Gastroesophageal sphincter (tissue), 4 donors: ENCODE data around the gene SHISA9. TPM values are rescaled to one million over a fixed set of nuclear protein-coding genes. Genes with fewer than 3 reads are reported as not detected.

Experiments
- ATAC-seq: fragments of 150-250 bp; one replicate; pipeline ENCODE4 v1.9.1; 2016; ENCODE audit warnings: mild to moderate bottlenecking, moderate library complexity
- H3K27ac ChIP-seq, 4 donors: fragments of 200-600 bp; sonication (generic) in 3 of 4; 1 replicate in 3 of 4; 2 replicates in 1 of 4; pipeline ENCODE4 v1.5.1; 2016 to 2019
- H3K27me3 ChIP-seq: fragments of 200-600 bp; sonication (generic); one replicate; pipeline ENCODE4 v1.5.1; 2019
- H3K36me3 ChIP-seq, 2 donors: fragments of 200-600 bp; sonication (generic); one replicate each; pipeline ENCODE4 v1.5.1; 2019; ENCODE audit warnings: control low read depth in 1 of 2
- H3K4me1 ChIP-seq, 3 donors: fragments of 200-600 bp; sonication (generic); 1 replicate in 2 of 3; 2 replicates in 1 of 3; pipeline ENCODE4 v1.5.1; 2016 to 2019; ENCODE audit warnings: control low read depth in 2 of 3
- H3K4me3 ChIP-seq, 2 donors: fragments of 200-600 bp; sonication (generic); one replicate each; pipeline ENCODE4 v1.5.1; 2019; ENCODE audit warnings: mild to moderate bottlenecking in 1 of 2, moderate library complexity in 1 of 2
- H3K9me3 ChIP-seq, 3 donors: fragments of 200-600 bp; sonication (generic); one replicate each; pipeline ENCODE4 v1.5.1; 2017 to 2019; ENCODE audit warnings: control low read depth in 2 of 3
- EP300 ChIP-seq: sonication (generic); formaldehyde crosslinking; IDR thresholded peaks from one replicate; pipeline ENCODE4 v1.6.1; 2017; ENCODE audit warnings: antibody characterized with exemption, mild to moderate bottlenecking
- POLR2A ChIP-seq, 2 donors: fragments of 450-650 bp; IDR thresholded peaks; one replicate each; pipeline ENCODE4 v1.6.1; 2017; ENCODE audit warnings: antibody characterized with exemption in 2 of 2, mild to moderate bottlenecking in 2 of 2, moderate library complexity in 1 of 2
- POLR2AphosphoS5 ChIP-seq: sonication (generic); formaldehyde crosslinking; IDR thresholded peaks from one replicate; pipeline ENCODE4 v1.6.1; 2017; ENCODE audit warnings: antibody characterized with exemption
- WGBS, 2 donors: methylation state at CpG; one replicate each; pipeline ENCODE4 v1.1.5; 2018; ENCODE audit warnings: low coverage in 1 of 2; 5-methylcytosine and 5-hydroxymethylcytosine counted together
- total RNA-seq, 4 donors: library from RNA; depleted of rRNA; stranded (reverse); fragments of >200 nt; gene quantifications; one replicate each; pipeline ENCODE4 v1.1.0, GENCODE V29; 2016
- TF ChIP-seq, protein P1 (sequence below), 4 experiments: fragments of 200-600 bp in 2 of 4; fragments of 450-650 bp in 2 of 4; sonication (generic) in 1 of 4; IDR thresholded peaks; one replicate each; pipeline ENCODE4 v1.5.1; 2017 to 2019; ENCODE audit warnings: antibody characterized with exemption in 4 of 4, mild to moderate bottlenecking in 2 of 4, moderate library complexity in 2 of 4

SHISA9 gene
- total RNA-seq, 4 donors from 2014 or later = 1.1 to 12.6 (median 4.9) TPM

GRCh38 chr16:13127144-13127543 is 225.7 kb downstream of the SHISA9 start:
- TF ChIP-seq POLR2A (IDR thresholded peaks at IDR 0.05) = no peak
- TF ChIP-seq POLR2AphosphoS5 = no peak
- TF ChIP-seq, protein P1, sequence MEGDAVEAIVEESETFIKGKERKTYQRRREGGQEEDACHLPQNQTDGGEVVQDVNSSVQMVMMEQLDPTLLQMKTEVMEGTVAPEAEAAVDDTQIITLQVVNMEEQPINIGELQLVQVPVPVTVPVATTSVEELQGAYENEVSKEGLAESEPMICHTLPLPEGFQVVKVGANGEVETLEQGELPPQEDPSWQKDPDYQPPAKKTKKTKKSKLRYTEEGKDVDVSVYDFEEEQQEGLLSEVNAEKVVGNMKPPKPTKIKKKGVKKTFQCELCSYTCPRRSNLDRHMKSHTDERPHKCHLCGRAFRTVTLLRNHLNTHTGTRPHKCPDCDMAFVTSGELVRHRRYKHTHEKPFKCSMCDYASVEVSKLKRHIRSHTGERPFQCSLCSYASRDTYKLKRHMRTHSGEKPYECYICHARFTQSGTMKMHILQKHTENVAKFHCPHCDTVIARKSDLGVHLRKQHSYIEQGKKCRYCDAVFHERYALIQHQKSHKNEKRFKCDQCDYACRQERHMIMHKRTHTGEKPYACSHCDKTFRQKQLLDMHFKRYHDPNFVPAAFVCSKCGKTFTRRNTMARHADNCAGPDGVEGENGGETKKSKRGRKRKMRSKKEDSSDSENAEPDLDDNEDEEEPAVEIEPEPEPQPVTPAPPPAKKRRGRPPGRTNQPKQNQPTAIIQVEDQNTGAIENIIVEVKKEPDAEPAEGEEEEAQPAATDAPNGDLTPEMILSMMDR (IDR thresholded peaks at IDR 0.05) = no peak
- no peak for TF ChIP-seq EP300
- no peaks in the 10 kb centered on the region for H3K36me3 ChIP-seq
- peaks cover 0 to 15% (median 0%) of the 10 kb centered on the region in 3 donors for H3K9me3 ChIP-seq
- H3K27me3 ChIP-seq = no peaks in the 10 kb centered on the region
- no peak overlapping the region for H3K27ac ChIP-seq
- H3K4me3 ChIP-seq = no peak overlapping the region
- no peaks in the 10 kb centered on the region for H3K4me1 ChIP-seq
- no peak for ATAC-seq
- 44 to 60% methylated on average over 1 to 2 of the region's 2 CpGs for WGBS, 2 donors

DNA sequence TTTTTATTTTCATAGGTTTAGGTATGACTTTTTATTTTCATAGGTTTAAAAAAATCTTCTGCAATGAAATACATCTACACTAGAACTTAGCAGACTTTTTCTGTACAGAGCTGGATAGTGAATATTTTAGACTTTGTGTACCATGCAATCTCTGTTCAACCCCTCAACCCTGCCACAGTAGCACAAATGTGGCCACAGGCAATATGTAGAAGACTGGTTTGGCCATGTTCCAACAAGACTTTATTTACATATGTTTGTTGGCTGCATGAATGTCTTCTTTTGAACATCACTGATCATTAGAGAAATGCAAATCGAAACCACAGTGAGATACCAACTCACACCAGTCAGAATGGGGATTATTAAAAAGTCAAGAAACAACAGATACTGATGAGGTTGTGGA is 229.2 kb downstream of the SHISA9 start:
- Histone ChIP-seq H3K4me3 (no peak overlapping the region), H3K36me3 (no peaks in the 10 kb centered on the region), H3K27me3 (no peaks in the 10 kb centered on the region), H3K27ac (no peak overlapping the region), H3K4me1 (no peaks in the 10 kb centered on the region), H3K9me3 (peaks cover 0 to 15% (median 0%) of the 10 kb centered on the region in 3 donors)
- ATAC-seq = no peak
- TF ChIP-seq POLR2AphosphoS5 = no peak
- no peak for TF ChIP-seq POLR2A (IDR thresholded peaks at IDR 0.05)
- TF ChIP-seq EP300 = no peak
- 43 to 86% methylated on average over 1 of the region's 1 CpG for WGBS, 2 donors

- Histone ChIP-seq H3K27me3 (no peaks in the 10 kb centered on the region), H3K4me3 (no peak overlapping the region), H3K36me3 (no peaks in the 10 kb centered on the region), H3K9me3 (no peaks in the 10 kb centered on the region), H3K4me1 (no peaks in the 10 kb centered on the region), H3K27ac (no peak overlapping the region)
- no peak for TF ChIP-seq POLR2AphosphoS5
- no peak for TF ChIP-seq POLR2A (IDR thresholded peaks at IDR 0.05)
- no peak for TF ChIP-seq EP300
- TF ChIP-seq, protein P1 (IDR thresholded peaks at IDR 0.05) = no peak
- no peak for ATAC-seq
- WGBS, 2 donors = no CpG with 5 or more reads among the region's 1 CpG
Measured at GRCh38 chr16:13134836-13135235, 233.4 kb downstream of the SHISA9 start.

DNA sequence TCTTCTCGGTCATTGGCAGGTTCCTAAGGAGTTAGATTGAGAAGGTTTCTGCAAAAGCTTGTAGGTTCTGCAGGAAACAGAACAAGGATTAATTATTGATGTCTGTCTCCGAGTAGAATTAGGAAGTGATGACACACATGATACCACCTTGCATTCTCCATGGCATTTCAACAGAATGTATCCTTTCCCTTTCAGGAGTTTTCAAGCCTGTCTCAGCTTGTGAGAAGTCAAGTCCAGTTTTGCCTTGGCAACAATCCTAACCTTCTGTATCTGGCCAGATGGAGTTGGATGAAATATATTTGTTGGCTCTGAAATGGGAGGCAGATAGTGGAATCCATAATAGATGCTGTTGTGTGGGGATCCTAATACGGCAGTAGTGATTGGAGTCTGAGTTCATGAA is 235.5 kb downstream of the SHISA9 start:
- Histone ChIP-seq H3K4me3 (no peak overlapping the region), H3K27ac (no peak overlapping the region), H3K27me3 (no peaks in the 10 kb centered on the region), H3K9me3 (no peaks in the 10 kb centered on the region), H3K4me1 (no peaks in the 10 kb centered on the region), H3K36me3 (no peaks in the 10 kb centered on the region)
- ATAC-seq = no peak
- 50 to 62% methylated on average over 3 of the region's 3 CpGs for WGBS, 2 donors
- TF ChIP-seq, protein P1 (IDR thresholded peaks at IDR 0.05) = no peak
- TF ChIP-seq POLR2AphosphoS5 (no peak), POLR2A (IDR thresholded peaks at IDR 0.05) (no peak), EP300 (no peak)

GRCh38 chr16:13138528-13138927 is 237.1 kb downstream of the SHISA9 start:
- H3K4me3 ChIP-seq = no peak overlapping the region
- no peaks in the 10 kb centered on the region for H3K27me3 ChIP-seq
- no peak overlapping the region for H3K27ac ChIP-seq
- no peaks in the 10 kb centered on the region for H3K36me3 ChIP-seq
- H3K9me3 ChIP-seq = no peaks in the 10 kb centered on the region
- 26 to 78% methylated on average over 1 to 2 of the region's 2 CpGs for WGBS, 2 donors
- TF ChIP-seq POLR2AphosphoS5 (no peak), POLR2A (IDR thresholded peaks at IDR 0.05) (no peak)
- TF ChIP-seq, protein P1 (IDR thresholded peaks at IDR 0.05) = no peak
- ATAC-seq = no peak
- no peaks in the 10 kb centered on the region for H3K4me1 ChIP-seq
